Caki2 (cell line): Measurements from ENCODE around the gene ATXN3. TPM values are rescaled to one million over a fixed set of nuclear protein-coding genes. Genes with fewer than 3 reads are reported as not detected.
A peak's percentile ranks its signal among the peaks of the same experiment; 100 is the strongest.
"Not testable (repeated sequence)": the region's sequence is repeated elsewhere in the genome, so short reads cannot be mapped to it uniquely, and the experiment has no call there.

Experiments
- DNase-seq: peaks from one replicate; pipeline ENCODE4 v3.0.0-alpha.2; 2015; ENCODE audit warnings: low read depth
- in situ Hi-C: cut with HindIII; loops from 2 replicates; pipeline ENCODE4 v1.10.0; 2016; ENCODE audit warnings: low sequenced_read_pairs, low pct_unique_long_range_greater_than_20kb, mixed read lengths
- total RNA-seq: library from RNA; depleted of rRNA; stranded (reverse); fragments of >200 nt; shearing (Covaris generic); gene quantifications from 2 replicates; pipeline ENCODE4 v1.2.3, GENCODE V29; 2014; ENCODE audit warnings: low replicate concordance

ATXN3 gene
- total RNA-seq, 1 experiment from 2014 or later = 10.9 TPM

GRCh38 chr14:92099802-92100201, 6.6 kb downstream of the ATXN3 start:
- DNase-seq = no peak
- in situ Hi-C loops = no loop called here

GRCh38 chr14:92093320-92093719, 13.1 kb downstream of the ATXN3 start:
- no peak for DNase-seq
- in situ Hi-C loops = no loop called here

GRCh38 chr14:92088494-92088893, 17.9 kb downstream of the ATXN3 start:
- in situ Hi-C loops = no loop called here
- DNase-seq = no peak

GRCh38 chr14:92074555-92074954, 31.8 kb downstream of the ATXN3 start:
- DNase-seq = no peak
- in situ Hi-C loops = no loop called here

GRCh38 chr14:92058006-92058917, 48.1 kb downstream of the ATXN3 start:
- in situ Hi-C loops = no loop called here
- no peak for DNase-seq

- in situ Hi-C loops = no loop called here
These were observed 56.6 kb downstream of the ATXN3 start for GRCh38 chr14:92049781-92050180.

GRCh38 chr14:92049221-92049620, 57.2 kb downstream of the ATXN3 start:
- in situ Hi-C loops, DNase-seq: not testable (repeated sequence)

More at GRCh38 chr14:92049781-92050180, 56.6 kb downstream of the ATXN3 start:
- DNase-seq = no peak

GRCh38 chr14:92045904-92046303, 60.5 kb downstream of the ATXN3 start:
- in situ Hi-C loops = not testable (repeated sequence)
- DNase-seq = peak; percentile 6

- in situ Hi-C loops, DNase-seq: not testable (repeated sequence)
These were observed 64.6 kb downstream of the ATXN3 start for GRCh38 chr14:92041766-92042165.

- no peak for DNase-seq
- in situ Hi-C loops = no loop called here
These were observed 65.2 kb downstream of the ATXN3 start for GRCh38 chr14:92041203-92041602.

- in situ Hi-C loops = no loop called here
- no peak for DNase-seq
These were observed 65.8 kb downstream of the ATXN3 start for GRCh38 chr14:92040431-92041051.

GRCh38 chr14:92039719-92040430, 66.5 kb downstream of the ATXN3 start, which contains the start of gene TRIP11:
TRIP11 (minus strand) TSS chr14:92040059; CDS start chr14:92039685, 374 bp downstream.
- DNase-seq = peak; percentile 80
- in situ Hi-C loops = no loop called here

GRCh38 chr14:92039063-92039718, 67.2 kb downstream of the ATXN3 start:
- in situ Hi-C loops = no loop called here

GRCh38 chr14:92037989-92038388, 68.4 kb downstream of the ATXN3 start:
- in situ Hi-C loops = no loop called here
- DNase-seq = no peak

More at GRCh38 chr14:92039063-92039718, 67.2 kb downstream of the ATXN3 start:
- DNase-seq = peak; percentile 67

GRCh38 chr14:92035890-92036289, 70.5 kb downstream of the ATXN3 start:
- in situ Hi-C loops = no loop called here
- DNase-seq = no peak

- no peak for DNase-seq
- in situ Hi-C loops = no loop called here
These were observed 72.3 kb downstream of the ATXN3 start for GRCh38 chr14:92033906-92034687.

GRCh38 chr14:92033433-92033832, 72.9 kb downstream of the ATXN3 start:
- no peak for DNase-seq
- in situ Hi-C loops = no loop called here
